ENCODE measurements around the gene MAL. TPM values are rescaled to one million over a fixed set of nuclear protein-coding genes. Genes with fewer than 3 reads are reported as not detected.

Gene MAL
- not detected for polyA plus RNA-seq (2013, experiment 1 of 2; ENCODE audit: insufficient read length)
- not detected for polyA plus RNA-seq (2013, experiment 2 of 2; ENCODE audit: insufficient read length)

GRCh38 chr2:95025406-95026319, at the start of gene MAL:
Gene MAL, plus strand, starts transcription at chr2:95025708. Its CDS starts 85 bp downstream, at chr2:95025793.
- DNase-seq, result no peak

DNA sequence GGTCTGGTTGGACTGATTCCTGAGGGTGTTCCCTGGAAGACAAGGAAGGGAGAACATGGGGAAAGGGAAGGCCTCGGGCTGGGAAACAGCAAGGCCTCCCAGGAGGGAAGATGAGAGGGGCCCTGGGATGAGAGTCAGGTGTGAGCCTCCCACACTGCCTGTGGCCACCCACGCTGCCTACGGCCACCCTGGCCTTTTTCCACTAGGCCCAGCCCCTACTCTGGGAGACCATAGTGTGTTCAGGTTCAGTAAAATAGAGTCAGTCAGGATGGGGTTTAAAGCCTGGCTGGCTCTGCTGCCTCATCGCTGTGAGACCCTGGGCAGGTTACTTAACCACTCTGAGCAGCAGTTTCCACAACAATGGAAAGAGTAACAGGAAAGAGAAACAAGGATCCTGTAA, 47.7 kb upstream of the MAL start:
- no peak for DNase-seq

GRCh38 chr2:94978917-94979316, 46.6 kb upstream of the MAL start:
- no peak for DNase-seq

DNA sequence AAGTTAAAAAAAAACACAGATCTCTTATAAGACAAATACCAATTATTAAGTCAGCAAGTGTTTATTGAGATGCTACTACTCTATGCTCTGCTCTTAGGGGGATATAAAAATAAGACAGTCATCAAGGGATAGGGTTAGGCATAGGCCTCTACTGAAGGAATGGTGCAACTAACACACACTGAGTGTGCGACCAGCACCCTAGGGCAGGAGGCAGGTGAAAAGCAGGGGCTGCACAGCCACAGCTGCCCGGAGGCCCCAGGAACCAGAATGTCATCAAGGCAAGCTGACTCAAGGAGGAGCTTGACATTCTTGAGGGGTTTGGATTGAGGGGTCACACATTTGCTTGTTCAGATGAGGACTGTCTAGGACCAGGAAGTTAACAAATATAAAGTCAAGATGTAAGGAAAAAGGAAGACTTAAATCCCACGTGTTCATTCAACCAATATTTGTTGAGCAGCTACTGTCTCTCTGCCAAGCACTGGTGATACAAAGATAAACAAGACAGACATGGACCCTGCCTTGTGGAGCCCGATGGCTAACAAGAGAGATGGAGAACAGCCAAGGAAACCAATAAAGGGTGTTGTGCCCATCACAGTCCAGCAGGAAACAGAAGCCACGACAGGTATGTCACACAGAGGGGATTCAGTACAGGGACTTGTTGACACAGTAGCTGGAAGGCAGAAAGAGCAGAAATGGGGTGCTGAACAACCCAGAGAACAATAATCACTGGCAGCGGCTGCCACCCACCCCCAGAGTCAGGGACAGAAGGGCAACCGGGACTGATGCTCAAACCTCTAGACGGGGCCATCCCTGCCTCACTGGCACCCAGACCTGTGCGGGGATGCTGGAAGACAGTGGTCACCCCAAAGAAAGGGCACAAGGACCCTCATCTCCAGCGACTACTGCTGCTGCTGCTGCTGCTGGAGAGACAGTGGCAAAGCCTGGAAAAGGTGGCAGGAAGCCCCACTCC, 45.8 kb upstream of the MAL start:
- DNase-seq, result no peak

- no peak for DNase-seq
These were observed 45.1 kb upstream of the MAL start for GRCh38 chr2:94980406-94980805.

DNA sequence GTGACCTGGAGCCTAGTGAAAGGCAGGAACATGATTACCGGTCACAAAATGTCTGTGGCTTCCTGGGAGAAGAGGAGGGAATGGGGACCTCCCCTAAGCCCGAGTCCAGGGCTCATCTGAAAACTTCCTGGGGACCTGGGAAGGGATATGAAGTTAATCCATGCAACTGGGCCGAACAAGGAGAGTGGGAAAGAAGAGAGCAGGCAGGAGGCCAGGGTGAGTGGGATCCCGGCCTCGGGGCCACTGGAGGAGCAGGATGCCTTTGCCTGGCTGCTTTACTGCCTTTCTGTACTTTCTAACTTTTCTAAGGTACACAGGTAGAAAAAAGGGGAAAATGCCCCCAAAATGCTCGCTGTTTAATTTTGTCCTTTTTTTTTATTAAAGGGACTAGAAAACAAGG, 43.4 kb upstream of the MAL start:
- DNase-seq, result no peak

GRCh38 chr2:94982675-94983074, 42.8 kb upstream of the MAL start:
- DNase-seq, result peak; percentile 42

GRCh38 chr2:94984964-94985575, 40.4 kb upstream of the MAL start:
- DNase-seq, result no peak

DNA sequence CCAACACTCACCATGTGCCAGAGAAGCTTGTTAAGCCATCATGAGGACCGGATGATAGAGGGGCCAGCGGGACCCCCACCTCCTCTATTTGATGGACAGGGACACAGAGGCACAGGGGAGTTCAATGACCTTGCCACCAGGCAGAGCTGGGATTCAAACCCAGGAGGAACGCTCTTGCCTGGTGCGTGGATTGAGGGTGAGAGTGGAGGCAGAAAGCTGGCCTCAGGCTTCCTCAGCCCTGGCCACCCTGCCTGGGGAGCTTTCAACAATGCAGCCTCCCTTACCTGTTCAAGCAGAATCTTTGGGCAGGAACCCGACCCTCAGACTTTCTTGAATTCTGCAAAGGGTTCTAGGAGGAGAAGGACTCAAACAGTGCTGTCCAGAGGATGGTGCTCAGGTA, 39.9 kb upstream of the MAL start:
- no peak for DNase-seq

GRCh38 chr2:94986392-94986963, 39.0 kb upstream of the MAL start:
- DNase-seq, result peak; percentile 55

DNA sequence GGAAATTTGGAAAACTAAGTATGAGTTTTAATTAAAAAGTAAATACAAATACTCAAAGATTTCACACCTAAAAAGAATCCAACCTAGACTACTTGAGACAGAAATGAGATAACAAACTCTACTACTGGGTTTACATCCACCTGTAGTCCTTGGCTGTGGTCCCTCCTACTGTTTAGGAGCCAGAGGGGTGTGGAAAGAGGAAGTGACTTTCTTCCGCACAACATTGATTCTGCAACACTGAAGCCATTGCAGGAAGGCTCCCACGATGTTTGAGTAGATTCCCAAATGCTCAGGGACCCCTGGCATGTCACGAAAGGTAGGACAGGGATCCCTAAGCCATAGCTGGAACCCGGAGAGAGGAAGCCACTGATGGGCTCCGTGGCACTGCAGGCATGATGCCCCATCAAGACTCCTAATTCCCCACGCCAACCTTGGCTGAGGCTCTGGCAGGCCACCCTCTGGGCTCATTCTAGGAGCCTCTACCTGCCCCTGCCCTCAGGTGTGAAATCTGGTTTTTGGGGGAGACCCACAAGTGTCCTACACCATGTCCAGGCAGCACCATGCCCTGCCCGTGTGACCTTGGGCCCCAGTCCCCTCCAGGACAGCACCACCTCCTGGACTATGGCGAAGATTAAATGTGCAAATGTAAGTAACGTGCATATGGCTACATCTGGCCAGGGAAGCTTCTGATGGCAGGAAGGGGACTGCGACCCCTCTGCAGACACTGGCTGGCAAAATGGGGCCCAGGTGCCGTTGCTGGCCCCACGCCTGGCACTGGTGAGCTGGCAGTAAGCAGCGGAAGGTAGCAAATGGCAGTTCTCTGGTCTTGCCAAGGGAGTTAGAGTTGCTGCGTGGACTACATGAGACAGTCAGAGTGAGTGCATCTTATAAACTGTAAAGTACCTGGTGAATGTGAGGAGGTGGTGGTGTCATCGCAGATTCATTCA, 38.2 kb upstream of the MAL start:
- DNase-seq, result no peak

DNA sequence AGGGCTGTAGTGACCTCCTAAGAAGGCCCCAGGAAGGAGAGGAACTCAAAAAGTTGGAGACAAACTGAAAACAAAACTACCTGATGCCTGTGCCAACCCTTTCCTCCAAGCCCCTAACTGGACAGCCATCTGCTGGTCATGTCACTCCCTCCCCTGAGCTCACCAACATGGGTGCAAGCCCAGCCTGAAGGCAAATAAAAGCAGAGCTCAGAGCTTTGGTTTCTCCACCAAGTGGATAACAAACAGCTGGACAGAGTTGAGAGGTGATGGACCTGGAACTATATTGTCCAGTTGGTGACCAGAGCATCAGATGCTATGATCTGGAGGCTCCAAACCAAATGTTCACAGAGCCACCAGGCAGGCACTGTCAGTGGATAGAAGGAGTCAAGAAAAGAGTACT, 34.6 kb upstream of the MAL start:
- DNase-seq, result no peak

GRCh38 chr2:94992360-94992759, 33.1 kb upstream of the MAL start:
- DNase-seq, result no peak

- no peak for DNase-seq
These were observed 32.1 kb upstream of the MAL start for GRCh38 chr2:94993176-94994062.

DNA sequence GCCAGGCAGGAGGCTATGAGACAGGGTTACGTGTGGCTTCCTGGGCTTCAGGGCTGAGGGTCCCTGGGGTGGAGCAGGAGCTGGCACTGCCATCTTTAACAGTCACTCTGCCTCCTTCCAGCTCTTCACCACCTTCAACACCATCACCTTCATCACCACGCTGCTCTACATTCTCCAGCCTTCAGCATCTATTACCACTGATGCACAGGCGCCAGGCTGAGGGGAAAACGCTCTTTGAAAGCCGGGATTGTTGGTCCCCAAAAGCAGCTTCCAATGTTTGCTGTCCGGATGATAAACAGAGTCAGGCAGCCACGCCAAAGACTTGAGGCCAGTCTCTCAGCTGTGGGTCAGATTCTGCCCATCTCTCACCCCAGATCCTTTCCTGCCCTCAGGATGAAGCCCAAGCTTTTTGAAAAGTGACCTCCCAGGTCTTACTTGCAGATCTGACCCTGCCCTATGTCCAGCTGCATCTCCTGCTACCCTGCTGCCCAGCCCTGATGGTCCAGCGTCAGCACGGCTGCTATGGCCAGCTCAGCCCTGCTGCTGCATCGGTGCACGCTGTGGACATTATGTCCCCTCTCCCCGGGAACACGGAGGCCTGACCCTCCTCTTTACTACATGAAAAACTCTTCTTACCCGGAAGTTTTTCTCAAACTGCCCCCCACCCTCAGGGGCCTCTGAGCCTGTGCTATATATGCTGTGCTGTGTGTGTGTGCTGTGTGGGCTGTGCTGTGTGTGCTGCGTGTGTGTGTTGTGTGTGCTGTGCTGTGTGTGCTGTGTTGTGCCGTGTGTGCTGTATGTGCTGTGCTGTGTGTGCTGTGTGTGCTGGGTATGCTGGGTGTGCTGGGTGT, 31.2 kb upstream of the MAL start:
- no peak for DNase-seq

DNA sequence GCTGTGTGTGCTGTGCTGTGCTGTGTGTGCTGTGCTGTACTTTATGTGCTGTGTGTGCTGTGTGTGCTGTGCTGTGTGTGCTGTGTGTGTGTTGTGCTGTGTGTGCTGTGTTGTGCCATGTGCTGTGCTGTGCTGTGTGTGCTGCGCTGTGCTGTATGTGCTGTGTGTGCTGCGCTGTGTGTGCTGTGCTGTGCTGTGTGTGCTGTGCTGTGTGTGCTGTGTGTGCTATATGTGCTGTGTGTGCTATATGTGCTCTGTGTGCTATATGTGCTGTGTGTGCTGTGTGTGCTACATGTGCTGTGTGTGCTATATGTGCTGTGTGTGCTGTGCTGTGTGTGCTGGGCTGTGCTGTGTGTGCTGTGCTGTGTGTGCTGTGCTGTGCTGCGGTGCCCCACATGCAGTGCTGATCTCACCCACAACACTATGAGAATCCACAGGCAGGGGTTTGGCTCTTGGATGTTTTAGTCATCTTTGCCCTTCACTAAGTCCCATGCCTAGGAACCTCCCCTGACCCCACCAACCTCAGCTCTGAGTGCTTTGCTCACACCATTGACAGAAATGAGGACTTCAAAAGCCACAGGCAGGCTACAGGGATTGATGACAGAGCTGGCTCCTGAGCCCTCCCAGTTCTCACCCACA, 30.5 kb upstream of the MAL start:
- no peak for DNase-seq

GRCh38 chr2:94995553-94996304, 29.8 kb upstream of the MAL start:
- DNase-seq, result no peak

Measured in fibroblast of skin of back (primary cell).